ENCODE results near the gene SLC5A7. TPM values are rescaled to one million over a fixed set of nuclear protein-coding genes. Genes with fewer than 3 reads are reported as not detected.

Gene SLC5A7
- total and polyA plus RNA-seq, 4 donors, result under 0.01 TPM; not detected in 3

- Histone ChIP-seq H3K9ac (ENCODE audit: low read depth in 1 of 2, low read length in 2 of 2) (no peak overlapping the region), H3K27ac (ENCODE audit: low read depth in 1 of 2, low read length in 2 of 2) (no peak overlapping the region), H3K4me1 (ENCODE audit: control insufficient read depth in 4 of 4, insufficient read depth in 4 of 4, low read length in 3 of 4) (no peaks in the 10 kb centered on the region), H3K9me3 (ENCODE audit: control insufficient read depth in 4 of 4, low read length in 3 of 4) (no peaks in the 10 kb centered on the region), H3K27me3 (ENCODE audit: control insufficient read depth in 4 of 4, insufficient read depth in 4 of 4, low read length in 3 of 4) (no peaks in the 10 kb centered on the region), H3K36me3 (ENCODE audit: control insufficient read depth in 4 of 4, insufficient read depth in 3 of 4, low read depth in 1 of 4, low read length in 3 of 4) (no peaks in the 10 kb centered on the region), H3K4me3 (ENCODE audit: low read depth in 1 of 3, low read length in 3 of 3) (no peak overlapping the region)
- TF ChIP-seq TAF1 (conservative IDR thresholded peaks at IDR 0.05) (no peak), REST (IDR thresholded peaks at IDR 0.05) (no peak), GABPA (IDR thresholded peaks at IDR 0.05 in 1 of 2, conservative IDR thresholded peaks at IDR 0.05 in 1 of 2) (no peak), RAD21 (IDR thresholded peaks at IDR 0.05) (no peak), SP1 (IDR thresholded peaks at IDR 0.05) (no peak), FOXA2 (IDR thresholded peaks at IDR 0.05) (no peak), NR2F2 (IDR thresholded peaks at IDR 0.05) (no peak), HNF4A (conservative IDR thresholded peaks at IDR 0.05) (no peak), FOXA1 (IDR thresholded peaks at IDR 0.05) (no peak)
- TF ChIP-seq, protein P1, sequence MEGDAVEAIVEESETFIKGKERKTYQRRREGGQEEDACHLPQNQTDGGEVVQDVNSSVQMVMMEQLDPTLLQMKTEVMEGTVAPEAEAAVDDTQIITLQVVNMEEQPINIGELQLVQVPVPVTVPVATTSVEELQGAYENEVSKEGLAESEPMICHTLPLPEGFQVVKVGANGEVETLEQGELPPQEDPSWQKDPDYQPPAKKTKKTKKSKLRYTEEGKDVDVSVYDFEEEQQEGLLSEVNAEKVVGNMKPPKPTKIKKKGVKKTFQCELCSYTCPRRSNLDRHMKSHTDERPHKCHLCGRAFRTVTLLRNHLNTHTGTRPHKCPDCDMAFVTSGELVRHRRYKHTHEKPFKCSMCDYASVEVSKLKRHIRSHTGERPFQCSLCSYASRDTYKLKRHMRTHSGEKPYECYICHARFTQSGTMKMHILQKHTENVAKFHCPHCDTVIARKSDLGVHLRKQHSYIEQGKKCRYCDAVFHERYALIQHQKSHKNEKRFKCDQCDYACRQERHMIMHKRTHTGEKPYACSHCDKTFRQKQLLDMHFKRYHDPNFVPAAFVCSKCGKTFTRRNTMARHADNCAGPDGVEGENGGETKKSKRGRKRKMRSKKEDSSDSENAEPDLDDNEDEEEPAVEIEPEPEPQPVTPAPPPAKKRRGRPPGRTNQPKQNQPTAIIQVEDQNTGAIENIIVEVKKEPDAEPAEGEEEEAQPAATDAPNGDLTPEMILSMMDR (IDR thresholded peaks at IDR 0.05; ENCODE audit: low read depth, low read length, missing input control), result no peak
- DNase-seq (ENCODE audit: low spot score), result no peak
These were observed 36.3 kb downstream of the SLC5A7 start for GRCh38 chr2:108022628-108023027.

DNA sequence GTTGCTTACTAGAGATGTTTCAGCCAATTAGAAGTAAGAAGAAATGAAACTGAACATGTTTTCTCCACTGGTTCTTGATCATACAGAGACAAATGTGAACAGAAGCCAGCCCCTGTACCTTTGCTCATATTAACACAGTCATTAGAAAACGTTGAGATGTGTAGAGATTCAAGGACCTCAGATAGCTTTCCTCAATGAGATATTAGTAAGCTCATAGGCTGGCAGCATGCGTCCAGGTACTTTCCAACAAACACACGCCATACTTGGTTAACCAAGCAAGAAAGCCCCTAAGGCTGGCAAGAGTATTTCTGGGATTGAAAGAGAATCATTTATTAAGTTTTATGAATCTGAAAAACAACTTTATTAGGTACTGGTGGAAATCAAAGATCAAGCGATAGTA lies 37.5 kb downstream of the SLC5A7 start:
- no peak for TF ChIP-seq HNF4G (IDR thresholded peaks at IDR 0.05)
- TF ChIP-seq JUND (IDR thresholded peaks at IDR 0.05), result no peak
- no peak for TF ChIP-seq REST (IDR thresholded peaks at IDR 0.05)
- no peak for TF ChIP-seq EGR1 (IDR thresholded peaks at IDR 0.05; ENCODE audit: low read depth in 2 of 2)
- TF ChIP-seq TAF1 (conservative IDR thresholded peaks at IDR 0.05), result no peak
- TF ChIP-seq RAD21 (IDR thresholded peaks at IDR 0.05), result no peak
- no peak for TF ChIP-seq ZBTB33 (IDR thresholded peaks at IDR 0.05)
- TF ChIP-seq RXRA (IDR thresholded peaks at IDR 0.05), result no peak
- TF ChIP-seq NR2F2 (IDR thresholded peaks at IDR 0.05), result no peak
- no peak for TF ChIP-seq SP1 (IDR thresholded peaks at IDR 0.05)
- TF ChIP-seq, protein P1 (IDR thresholded peaks at IDR 0.05; ENCODE audit: low read depth, low read length, missing input control), result no peak
- no peak for TF ChIP-seq GABPA (IDR thresholded peaks at IDR 0.05 in 1 of 2, conservative IDR thresholded peaks at IDR 0.05 in 1 of 2)
- no peak for TF ChIP-seq FOXA2 (IDR thresholded peaks at IDR 0.05)
- TF ChIP-seq, protein P2, sequence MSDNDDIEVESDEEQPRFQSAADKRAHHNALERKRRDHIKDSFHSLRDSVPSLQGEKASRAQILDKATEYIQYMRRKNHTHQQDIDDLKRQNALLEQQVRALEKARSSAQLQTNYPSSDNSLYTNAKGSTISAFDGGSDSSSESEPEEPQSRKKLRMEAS (IDR thresholded peaks at IDR 0.05), result no peak
- TF ChIP-seq YY1 (IDR thresholded peaks at IDR 0.05), result no peak
- 71% methylated on average over 4 of the region's 4 CpGs for WGBS
- DNase-seq (ENCODE audit: low spot score), result no peak
- no peak overlapping the region for H3K9ac ChIP-seq (ENCODE audit: low read depth in 1 of 2, low read length in 2 of 2)
- H3K27me3 ChIP-seq (ENCODE audit: control insufficient read depth in 4 of 4, insufficient read depth in 4 of 4, low read length in 3 of 4), result no peaks in the 10 kb centered on the region
- H3K4me3 ChIP-seq (ENCODE audit: low read depth in 1 of 3, low read length in 3 of 3), result no peak overlapping the region
- H3K4me1 ChIP-seq (ENCODE audit: control insufficient read depth in 4 of 4, insufficient read depth in 4 of 4, low read length in 3 of 4), result no peaks in the 10 kb centered on the region
- H3K9me3 ChIP-seq (ENCODE audit: control insufficient read depth in 4 of 4, low read length in 3 of 4), result no peaks in the 10 kb centered on the region
- no peak overlapping the region for H3K27ac ChIP-seq (ENCODE audit: low read depth in 1 of 2, low read length in 2 of 2)
- no peaks in the 10 kb centered on the region for H3K36me3 ChIP-seq (ENCODE audit: control insufficient read depth in 4 of 4, insufficient read depth in 3 of 4, low read depth in 1 of 4, low read length in 3 of 4)

Measured in liver (tissue), 9 donors.